ENCODE data around the gene MRPL16. TPM values are rescaled to one million over a fixed set of nuclear protein-coding genes. Genes with fewer than 3 reads are reported as not detected.

Gene MRPL16
- polyA plus RNA-seq, 3 donors: 34.1 to 75.0 (median 71.9) TPM

- Mint-ChIP-seq H3K27me3 (ENCODE audit: low read depth in 3 of 3) (no peaks in the 10 kb centered on the region), H3K9me3 (no peaks in the 10 kb centered on the region), H3K4me3 (peak overlapping the region; percentile 90 to 96), H3K27ac (peak overlapping the region; percentile 86 to 95 (median 92)), H3K4me1 (peaks cover 47% of the 10 kb centered on the region), H3K36me3 (peaks cover 31 to 41% of the 10 kb centered on the region in 2 donors)
- no peak for TF ChIP-seq CTCF (IDR thresholded peaks at IDR 0.05)
- Histone ChIP-seq H3K27ac (ENCODE audit: low read depth in 1 of 2, low read length in 2 of 2) (peak overlapping the region in 1 of 2 donors; percentile 87), H4K20me1 (ENCODE audit: insufficient read depth, low read length) (peaks cover 56% of the 10 kb centered on the region), H3K4me2 (replicated peaks; ENCODE audit: extremely low read depth, low read length, poor library complexity, severe bottlenecking) (peak overlapping the region; percentile 99), H3K36me3 (replicated peaks in 1 of 2; ENCODE audit: control insufficient read depth in 1 of 2, insufficient read depth in 2 of 2, low read length in 2 of 2) (peaks cover 0 to 33% of the 10 kb centered on the region in 2 donors), H3K4me1 (ENCODE audit: control insufficient read depth in 1 of 2, insufficient read depth in 2 of 2, low read length in 2 of 2) (peaks cover 31 to 38% of the 10 kb centered on the region in 2 donors), H3K79me2 (ENCODE audit: insufficient read depth, low read length) (peaks cover 61% of the 10 kb centered on the region), H3K4me3 (replicated peaks in 1 of 3; ENCODE audit: low read depth in 2 of 3, low read length in 3 of 3) (peak overlapping the region in 2 of 3 experiments; percentile 82 to 94), H3K27me3 (ENCODE audit: control insufficient read depth in 2 of 2, insufficient read depth in 2 of 2, low read length in 2 of 2) (no peaks in the 10 kb centered on the region), H3K9me3 (replicated peaks in 1 of 2; ENCODE audit: control insufficient read depth in 1 of 2, insufficient read depth in 1 of 2, low read length in 2 of 2) (no peaks in the 10 kb centered on the region), H2AFZ (ENCODE audit: insufficient read depth, low read depth, low read length, poor library complexity, severe bottlenecking) (no peak overlapping the region), H3K9ac (ENCODE audit: insufficient read depth, low read length, poor library complexity, severe bottlenecking) (no peak overlapping the region)
- 13% methylated on average over 2 of the region's 3 CpGs for WGBS (ENCODE audit: insufficient coverage)
- DNase-seq: peak in 2 of 3 donors; percentile 32 to 56
- intact Hi-C loops (cut with micrococcal nuclease): loop anchor here (10.0 kb wide), 1 partner anchor 92 kb away; the partner anchor contains the start of gene PATL1 (in 2 of the 2)
Observed at GRCh38 chr11:59756558-59756840, 54.1 kb downstream of the MRPL16 start.

Other genes with a start within 250 kb of the MRPL16 start
- gene OSBP, start 195.0 kb downstream of the MRPL16 start, polyA plus RNA-seq: 10 to 100 TPM in 2 of 3 donors, 1 to 10 TPM in 1; 9.8 to 15.3 (median 11.9) TPM
- 10 to 100 TPM in 1 of 3 donors, 1 to 10 TPM in 2; 4.1 to 49.3 (median 5.1) TPM for gene PATL1, start 141.7 kb downstream of the MRPL16 start, polyA plus RNA-seq
- not detected for gene OR10V1, start 96.9 kb downstream of the MRPL16 start, polyA plus RNA-seq
- gene STX3, start 55.4 kb downstream of the MRPL16 start, polyA plus RNA-seq: 10 to 100 TPM; 22.4 to 50.9 (median 25.4) TPM
- gene CBLIF, start 34.7 kb upstream of the MRPL16 start, polyA plus RNA-seq: not detected
- not detected for gene TCN1, start 55.7 kb upstream of the MRPL16 start, polyA plus RNA-seq
- gene OOSP3, start 68.0 kb upstream of the MRPL16 start, polyA plus RNA-seq: not detected
- not detected for gene OOSP1, start 127.7 kb upstream of the MRPL16 start, polyA plus RNA-seq
- not detected for gene OOSP4A, start 153.3 kb upstream of the MRPL16 start, polyA plus RNA-seq
- not detected for gene OOSP4B, start 206.4 kb upstream of the MRPL16 start, polyA plus RNA-seq
- not detected for gene OOSP2, start 229.6 kb upstream of the MRPL16 start, polyA plus RNA-seq
- gene MS4A3, start 245.9 kb upstream of the MRPL16 start, polyA plus RNA-seq: under 1 TPM in 1 of 3 donors, not detected in 2; 0.26 TPM

All from CD14-positive monocyte (primary cell).